ENCODE data around the gene GUK1.

GUK1 gene

GRCh38 chr1:228146417-228147150 is 6.5 kb downstream of the GUK1 start:
- intact Hi-C loops (cut with micrococcal nuclease) = no loop called here
- Mint-ChIP-seq H3K9me3 (no peaks in the 10 kb centered on the region), H3K36me3 (ENCODE audit: low read depth) (peaks cover 94% of the 10 kb centered on the region), H3K4me1 (ENCODE audit: low read depth) (peaks cover 27% of the 10 kb centered on the region), H3K27me3 (no peaks in the 10 kb centered on the region), H3K4me3 (no peak overlapping the region), H3K27ac (no peak overlapping the region)

GRCh38 chr1:228147151-228147693 is 7.1 kb downstream of the GUK1 start:
- no peaks in the 10 kb centered on the region for H3K27me3 Mint-ChIP-seq
- H3K4me1 Mint-ChIP-seq (ENCODE audit: low read depth) = peaks cover 21% of the 10 kb centered on the region
- H3K9me3 Mint-ChIP-seq = no peaks in the 10 kb centered on the region
- intact Hi-C loops (cut with micrococcal nuclease) = no loop called here
- H3K36me3 Mint-ChIP-seq (ENCODE audit: low read depth) = peaks cover 87% of the 10 kb centered on the region
- H3K27ac Mint-ChIP-seq = no peak overlapping the region
- H3K4me3 Mint-ChIP-seq = no peak overlapping the region

GRCh38 chr1:228147768-228148167 is 7.7 kb downstream of the GUK1 start:
- Mint-ChIP-seq H3K27ac (no peak overlapping the region), H3K4me1 (ENCODE audit: low read depth) (peaks cover 15% of the 10 kb centered on the region), H3K9me3 (no peaks in the 10 kb centered on the region), H3K4me3 (no peak overlapping the region), H3K36me3 (ENCODE audit: low read depth) (peaks cover 82% of the 10 kb centered on the region), H3K27me3 (no peaks in the 10 kb centered on the region)
- intact Hi-C loops (cut with micrococcal nuclease) = no loop called here

- Mint-ChIP-seq H3K4me3 (no peak overlapping the region), H3K27ac (no peak overlapping the region), H3K9me3 (no peaks in the 10 kb centered on the region), H3K36me3 (ENCODE audit: low read depth) (peaks cover 76% of the 10 kb centered on the region), H3K4me1 (ENCODE audit: low read depth) (peaks cover 10% of the 10 kb centered on the region), H3K27me3 (no peaks in the 10 kb centered on the region)
- intact Hi-C loops (cut with micrococcal nuclease) = no loop called here
Measured at GRCh38 chr1:228148196-228148861, 8.2 kb downstream of the GUK1 start.

GRCh38 chr1:228148935-228149405 is 8.9 kb downstream of the GUK1 start:
- H3K36me3 Mint-ChIP-seq (ENCODE audit: low read depth) = peaks cover 70% of the 10 kb centered on the region
- no peaks in the 10 kb centered on the region for H3K9me3 Mint-ChIP-seq
- H3K4me3 Mint-ChIP-seq = no peak overlapping the region
- H3K27me3 Mint-ChIP-seq = no peaks in the 10 kb centered on the region
- intact Hi-C loops (cut with micrococcal nuclease) = no loop called here
- H3K27ac Mint-ChIP-seq = no peak overlapping the region
- H3K4me1 Mint-ChIP-seq (ENCODE audit: low read depth) = peaks cover 3% of the 10 kb centered on the region

- H3K36me3 Mint-ChIP-seq (ENCODE audit: low read depth) = peaks cover 65% of the 10 kb centered on the region
- intact Hi-C loops (cut with micrococcal nuclease) = no loop called here
- no peaks in the 10 kb centered on the region for H3K9me3 Mint-ChIP-seq
- H3K27me3 Mint-ChIP-seq = no peaks in the 10 kb centered on the region
- no peak within 1 kb of the TSS for H3K4me3 Mint-ChIP-seq
- H3K27ac Mint-ChIP-seq = no peak within 1 kb of the TSS
- no peaks in the 10 kb centered on the region for H3K4me1 Mint-ChIP-seq (ENCODE audit: low read depth)
Measured at GRCh38 chr1:228149406-228150119, 9.5 kb downstream of the GUK1 start, which contains the start of gene GJC2. Gene GJC2 (plus strand): TSS chr1:228149930. CDS start chr1:228157759, 7,829 bp downstream.

- H3K27ac Mint-ChIP-seq = no peak overlapping the region
- H3K27me3 Mint-ChIP-seq = no peaks in the 10 kb centered on the region
- intact Hi-C loops (cut with micrococcal nuclease) = no loop called here
- peaks cover 4% of the 10 kb centered on the region for H3K4me1 Mint-ChIP-seq (ENCODE audit: low read depth)
- no peaks in the 10 kb centered on the region for H3K9me3 Mint-ChIP-seq
- H3K4me3 Mint-ChIP-seq = no peak overlapping the region
- H3K36me3 Mint-ChIP-seq (ENCODE audit: low read depth) = peaks cover 59% of the 10 kb centered on the region
Measured at GRCh38 chr1:228150120-228150460, 10.0 kb downstream of the GUK1 start.

- H3K9me3 Mint-ChIP-seq = no peaks in the 10 kb centered on the region
- intact Hi-C loops (cut with micrococcal nuclease) = no loop called here
- no peaks in the 10 kb centered on the region for H3K27me3 Mint-ChIP-seq
- H3K4me1 Mint-ChIP-seq (ENCODE audit: low read depth) = peaks cover 9% of the 10 kb centered on the region
- H3K4me3 Mint-ChIP-seq = no peak overlapping the region
- H3K27ac Mint-ChIP-seq = no peak overlapping the region
- H3K36me3 Mint-ChIP-seq (ENCODE audit: low read depth) = peaks cover 54% of the 10 kb centered on the region
Measured at GRCh38 chr1:228150461-228151179, 10.5 kb downstream of the GUK1 start.

GRCh38 chr1:228151180-228151925 is 11.3 kb downstream of the GUK1 start:
- Mint-ChIP-seq H3K36me3 (ENCODE audit: low read depth) (peaks cover 47% of the 10 kb centered on the region), H3K27me3 (no peaks in the 10 kb centered on the region), H3K9me3 (no peaks in the 10 kb centered on the region), H3K4me3 (no peak overlapping the region), H3K27ac (no peak overlapping the region), H3K4me1 (ENCODE audit: low read depth) (peaks cover 12% of the 10 kb centered on the region)
- intact Hi-C loops (cut with micrococcal nuclease) = no loop called here

GRCh38 chr1:228152097-228152917 is 12.2 kb downstream of the GUK1 start:
- Mint-ChIP-seq H3K9me3 (no peaks in the 10 kb centered on the region), H3K27ac (peak overlapping the region; percentile 24), H3K4me3 (no peak overlapping the region), H3K27me3 (peaks cover 7% of the 10 kb centered on the region), H3K36me3 (ENCODE audit: low read depth) (peaks cover 37% of the 10 kb centered on the region), H3K4me1 (ENCODE audit: low read depth) (peaks cover 12% of the 10 kb centered on the region)
- intact Hi-C loops (cut with micrococcal nuclease) = no loop called here

GRCh38 chr1:228152918-228153258 is 12.8 kb downstream of the GUK1 start:
- H3K4me3 Mint-ChIP-seq = no peak overlapping the region
- no peaks in the 10 kb centered on the region for H3K9me3 Mint-ChIP-seq
- H3K27ac Mint-ChIP-seq = peak overlapping the region; percentile 24
- intact Hi-C loops (cut with micrococcal nuclease) = no loop called here
- H3K4me1 Mint-ChIP-seq (ENCODE audit: low read depth) = peaks cover 12% of the 10 kb centered on the region
- H3K27me3 Mint-ChIP-seq = peaks cover 8% of the 10 kb centered on the region
- H3K36me3 Mint-ChIP-seq (ENCODE audit: low read depth) = peaks cover 31% of the 10 kb centered on the region

- peaks cover 19% of the 10 kb centered on the region for H3K36me3 Mint-ChIP-seq (ENCODE audit: low read depth)
- intact Hi-C loops (cut with micrococcal nuclease) = no loop called here
- H3K9me3 Mint-ChIP-seq = no peaks in the 10 kb centered on the region
- peaks cover 12% of the 10 kb centered on the region for H3K4me1 Mint-ChIP-seq (ENCODE audit: low read depth)
- H3K27me3 Mint-ChIP-seq = peaks cover 8% of the 10 kb centered on the region
- H3K27ac Mint-ChIP-seq = no peak overlapping the region
- no peak overlapping the region for H3K4me3 Mint-ChIP-seq
Measured at GRCh38 chr1:228154021-228154669, 14.1 kb downstream of the GUK1 start.
